ENCODE measurements around the gene MRPS18A.

GRCh38 chr6:43702171-43702533 lies 14.6 kb upstream of the MRPS18A start:
- TF ChIP-seq CTCF (IDR thresholded peaks at IDR 0.05; ENCODE audit: low read depth, low read length) (no peak), MAX (IDR thresholded peaks at IDR 0.05; ENCODE audit: low read depth, low read length) (no peak), POLR2A (IDR thresholded peaks at IDR 0.05; ENCODE audit: extremely low read depth, insufficient read length) (no peak), MYC (IDR thresholded peaks at IDR 0.05; ENCODE audit: low read depth, low read length) (no peak)
